Measurements from ENCODE around the gene PIEZO2. TPM values are rescaled to one million over a fixed set of nuclear protein-coding genes. Genes with fewer than 3 reads are reported as not detected.

Gene PIEZO2
- total and polyA plus RNA-seq, 2 donors (not counting 1 experiment from before 2014, with no cell fraction given), result not detected

Small RNA genes lying within 50 kb of the gene (small RNA-seq; reads per million reads assigned to genes)
- gene AP001180.3 (ENCODE audit: insufficient read length, low read depth, low replicate concordance) (not detected), gene AP001180.5 (ENCODE audit: insufficient read length, low read depth, low replicate concordance) (not detected), gene MIR6788 (ENCODE audit: insufficient read length, low read depth, low replicate concordance) (not detected)

All from B cell (primary cell).